Prostate gland (tissue), 2 donors: ENCODE results near the gene IL6R.

Source experiments
- CTCF ChIP-seq, 4 experiments: fragments of 200-600 bp in 2 of 4; fragments of 450-650 bp in 2 of 4; sonication (generic) in 2 of 4; IDR thresholded peaks; 1 replicate in 3 of 4; 2 replicates in 1 of 4; pipeline ENCODE4 v1.5.1; 2016 to 2019; ENCODE audit warnings: antibody characterized with exemption in 4 of 4, mild to moderate bottlenecking in 2 of 4, moderate library complexity in 2 of 4
- POLR2AphosphoS5 ChIP-seq: sonication (generic); formaldehyde crosslinking; IDR thresholded peaks from one replicate; pipeline ENCODE4 v1.6.1; 2017; ENCODE audit warnings: antibody characterized with exemption

GRCh38 chr1:154479764-154480421 lies 74.8 kb downstream of the IL6R start:
- TF ChIP-seq POLR2AphosphoS5 (peak; percentile 48), CTCF (IDR thresholded peaks at IDR 0.05) (peak; percentile 56 to 92 (median 86))
